HTERT RPE-1 (cell line): Measurements from ENCODE around the gene HIGD1B.

Experiments used
- in situ Hi-C: fragments of 300-500 bp; cut with MboI; formaldehyde crosslinking; loops from 4 replicates; pipeline ENCODE4 v1.14.3; 2020; ENCODE audit warnings: low sequenced_read_pairs

The HIGD1B gene

GRCh38 chr17:44832805-44833204 lies 14.9 kb upstream of the HIGD1B start:
- in situ Hi-C loops = no loop called here

GRCh38 chr17:44837196-44837595 lies 10.5 kb upstream of the HIGD1B start:
- in situ Hi-C loops = no loop called here

- in situ Hi-C loops = no loop called here
Observed at GRCh38 chr17:44840274-44840673, 7.4 kb upstream of the HIGD1B start.

GRCh38 chr17:44840936-44841335 lies 6.7 kb upstream of the HIGD1B start:
- in situ Hi-C loops = no loop called here

GRCh38 chr17:44842748-44843147 lies 4.9 kb upstream of the HIGD1B start:
- in situ Hi-C loops = no loop called here

GRCh38 chr17:44844390-44844830 lies 3.3 kb upstream of the HIGD1B start:
- in situ Hi-C loops = no loop called here

- in situ Hi-C loops = no loop called here
Observed at GRCh38 chr17:44846206-44846605, 1.5 kb upstream of the HIGD1B start.

GRCh38 chr17:44848257-44848795 lies 643 bp downstream of the HIGD1B start:
- in situ Hi-C loops = no loop called here

- in situ Hi-C loops = no loop called here
Observed at GRCh38 chr17:44848961-44849489, 1.3 kb downstream of the HIGD1B start.

GRCh38 chr17:44850025-44850424 lies 2.3 kb downstream of the HIGD1B start:
- in situ Hi-C loops = no loop called here

GRCh38 chr17:44850612-44851011 lies 2.9 kb downstream of the HIGD1B start:
- in situ Hi-C loops = no loop called here

- in situ Hi-C loops = no loop called here
Observed at GRCh38 chr17:44854192-44854591, 6.5 kb downstream of the HIGD1B start.

GRCh38 chr17:44859701-44860100 lies 12.0 kb downstream of the HIGD1B start:
- in situ Hi-C loops = no loop called here

- in situ Hi-C loops = no loop called here
Observed at GRCh38 chr17:44862278-44862914, 14.7 kb downstream of the HIGD1B start.

- in situ Hi-C loops = no loop called here
Observed at GRCh38 chr17:44863061-44863918, 15.6 kb downstream of the HIGD1B start.

- in situ Hi-C loops = no loop called here
Observed at GRCh38 chr17:44864831-44865230, 17.1 kb downstream of the HIGD1B start.

GRCh38 chr17:44865231-44865660 lies 17.6 kb downstream of the HIGD1B start:
- in situ Hi-C loops = no loop called here

- in situ Hi-C loops = no loop called here
Observed at GRCh38 chr17:44865931-44866330, 18.2 kb downstream of the HIGD1B start.

GRCh38 chr17:44867841-44868240 lies 20.2 kb downstream of the HIGD1B start:
- in situ Hi-C loops = no loop called here

GRCh38 chr17:44871556-44871955 lies 23.9 kb downstream of the HIGD1B start:
- in situ Hi-C loops = no loop called here

GRCh38 chr17:44872131-44872768 lies 24.6 kb downstream of the HIGD1B start:
- in situ Hi-C loops = no loop called here
